VCaP (cell line): Measurements from ENCODE around the gene ERRFI1.
A peak's percentile ranks its signal among the peaks of the same experiment; 100 is the strongest.

Source experiments
- H3K27ac ChIP-seq: fragments of 450-650 bp; 2 replicates; pipeline ENCODE4 v1.5.1; 2017
- TF ChIP-seq, protein P1 (sequence below): fragments of 450-650 bp; conservative IDR thresholded peaks from 2 replicates; pipeline ENCODE4 v1.5.1; 2017; ENCODE audit warnings: mild to moderate bottlenecking, moderate library complexity

The ERRFI1 gene

DNA sequence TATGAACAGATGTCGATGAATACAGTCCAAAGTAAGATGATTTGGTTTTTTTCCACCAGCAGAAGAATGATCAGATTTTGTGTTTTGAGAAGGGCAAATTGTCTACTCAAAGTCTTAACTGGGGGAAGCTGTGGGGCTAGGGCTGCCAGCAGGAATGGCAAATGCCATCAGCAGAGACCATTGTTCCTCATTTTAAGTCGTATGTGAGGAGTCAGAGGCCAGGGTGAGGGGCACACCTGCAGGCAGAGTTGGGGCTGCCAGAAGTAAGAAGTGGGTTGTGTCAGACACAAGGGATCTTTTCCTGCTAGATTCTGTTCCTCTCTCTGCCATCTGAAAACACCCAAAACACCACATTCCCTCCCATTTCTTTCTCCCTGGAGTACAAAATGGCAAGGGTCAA lies 55.9 kb downstream of the ERRFI1 start:
- peak overlapping the region; percentile 80 for H3K27ac ChIP-seq
- TF ChIP-seq, protein P1, sequence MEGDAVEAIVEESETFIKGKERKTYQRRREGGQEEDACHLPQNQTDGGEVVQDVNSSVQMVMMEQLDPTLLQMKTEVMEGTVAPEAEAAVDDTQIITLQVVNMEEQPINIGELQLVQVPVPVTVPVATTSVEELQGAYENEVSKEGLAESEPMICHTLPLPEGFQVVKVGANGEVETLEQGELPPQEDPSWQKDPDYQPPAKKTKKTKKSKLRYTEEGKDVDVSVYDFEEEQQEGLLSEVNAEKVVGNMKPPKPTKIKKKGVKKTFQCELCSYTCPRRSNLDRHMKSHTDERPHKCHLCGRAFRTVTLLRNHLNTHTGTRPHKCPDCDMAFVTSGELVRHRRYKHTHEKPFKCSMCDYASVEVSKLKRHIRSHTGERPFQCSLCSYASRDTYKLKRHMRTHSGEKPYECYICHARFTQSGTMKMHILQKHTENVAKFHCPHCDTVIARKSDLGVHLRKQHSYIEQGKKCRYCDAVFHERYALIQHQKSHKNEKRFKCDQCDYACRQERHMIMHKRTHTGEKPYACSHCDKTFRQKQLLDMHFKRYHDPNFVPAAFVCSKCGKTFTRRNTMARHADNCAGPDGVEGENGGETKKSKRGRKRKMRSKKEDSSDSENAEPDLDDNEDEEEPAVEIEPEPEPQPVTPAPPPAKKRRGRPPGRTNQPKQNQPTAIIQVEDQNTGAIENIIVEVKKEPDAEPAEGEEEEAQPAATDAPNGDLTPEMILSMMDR, result no peak

DNA sequence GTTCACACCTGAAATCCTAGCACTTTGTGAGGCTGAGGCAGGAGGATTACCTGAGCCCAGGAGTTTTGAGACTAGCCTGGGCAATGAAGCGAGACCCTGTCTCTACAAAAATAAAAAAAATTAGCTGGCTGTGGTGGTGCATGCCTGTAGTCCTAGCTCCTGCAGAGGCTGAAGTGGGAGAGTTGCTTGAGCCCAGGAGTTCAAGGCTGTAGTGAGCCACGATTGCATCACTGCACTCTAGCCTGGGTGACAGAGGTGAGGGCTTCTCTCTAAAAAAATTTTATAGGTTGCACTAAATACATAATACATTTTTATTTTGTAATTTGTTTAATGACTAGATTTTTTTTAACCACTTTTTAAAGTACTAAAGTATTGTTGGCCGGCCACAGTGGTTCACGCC lies 58.5 kb downstream of the ERRFI1 start:
- H3K27ac ChIP-seq, result peak overlapping the region; percentile 80
- TF ChIP-seq, protein P1, result no peak

DNA sequence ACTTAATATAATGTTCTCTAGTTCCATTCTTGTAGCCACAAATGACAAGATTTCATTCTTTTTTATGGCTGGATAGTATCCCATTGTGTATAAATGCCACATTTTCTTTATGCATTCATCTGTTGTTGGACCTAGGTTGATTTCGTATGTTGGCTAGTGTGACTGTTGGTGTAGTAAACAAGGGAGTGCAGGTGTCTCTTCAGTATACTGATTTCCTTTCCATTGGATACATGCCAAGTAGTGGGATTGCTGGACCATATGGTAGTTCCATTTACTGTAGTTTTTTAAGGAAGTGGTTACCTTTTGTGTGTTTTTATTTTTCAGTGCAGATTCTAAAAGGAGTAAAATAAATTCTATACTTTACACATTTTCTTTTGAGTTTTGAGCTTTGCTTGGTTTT lies 58.9 kb downstream of the ERRFI1 start:
- H3K27ac ChIP-seq, result peak overlapping the region; percentile 80
- TF ChIP-seq, protein P1, result no peak

DNA sequence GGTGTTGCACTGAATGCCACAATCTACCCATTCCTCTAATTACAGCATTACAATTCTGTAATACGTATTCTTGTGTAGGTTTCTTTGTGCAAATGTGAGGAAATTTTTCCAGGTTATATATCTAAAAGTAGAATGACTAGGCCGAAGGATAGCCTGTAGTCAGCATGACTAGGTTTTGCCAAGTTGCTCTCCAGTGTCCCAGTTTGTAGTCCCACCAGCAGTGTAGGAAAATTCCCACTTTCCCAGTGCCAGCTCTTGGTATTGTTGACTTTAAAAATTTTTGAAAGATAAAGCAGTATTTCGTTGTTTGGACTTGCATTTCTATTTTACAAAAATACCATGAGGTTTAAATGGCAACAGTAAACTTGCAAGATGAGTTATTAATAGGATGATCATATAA lies 61.6 kb downstream of the ERRFI1 start:
- 0 out of 2 replicates have a peak overlapping the region, but pooled peaks have one; percentile 80 for H3K27ac ChIP-seq
- TF ChIP-seq, protein P1, result no peak

DNA sequence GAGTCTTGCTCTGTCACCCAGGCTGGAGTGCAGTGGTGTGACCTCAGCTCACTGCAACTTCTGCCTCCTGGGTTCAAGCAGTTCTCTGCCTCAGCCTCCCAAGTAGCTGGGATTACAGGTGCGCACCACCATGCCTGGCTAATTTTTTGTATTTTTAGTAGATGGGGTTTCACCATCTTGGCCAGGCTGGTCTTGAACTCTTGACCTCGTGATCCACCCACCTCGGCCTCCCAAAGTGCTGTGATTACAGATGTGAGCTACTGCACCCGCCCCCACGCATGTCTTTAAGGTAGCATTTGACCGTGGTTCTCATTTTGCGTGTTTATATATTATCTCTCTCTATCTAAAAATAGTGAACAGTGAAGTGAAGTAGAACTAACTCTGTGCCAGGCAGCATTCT lies 62.3 kb downstream of the ERRFI1 start:
- H3K27ac ChIP-seq, result peak overlapping the region; percentile 92; the same call in 1 of the 2 replicates

DNA sequence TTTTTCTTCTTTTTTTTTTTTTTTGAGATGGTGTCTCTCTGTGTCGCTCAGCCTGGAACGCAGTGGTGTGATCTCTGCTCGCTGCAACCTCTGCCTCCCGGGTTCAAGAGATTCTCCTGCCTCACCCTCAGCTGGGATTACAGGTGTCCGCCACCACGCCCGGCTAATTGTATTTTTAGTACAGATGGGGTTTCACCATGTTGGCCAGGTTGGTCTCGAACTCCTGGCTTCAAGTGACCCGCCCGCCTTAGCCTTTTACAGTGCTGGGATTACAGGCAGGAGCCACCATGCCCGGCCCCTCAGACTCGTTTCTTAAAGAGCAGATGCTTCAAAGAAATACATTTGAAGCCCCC lies 62.8 kb downstream of the ERRFI1 start:
- H3K27ac ChIP-seq, result peak overlapping the region; percentile 92; the same call in 1 of the 2 replicates

DNA sequence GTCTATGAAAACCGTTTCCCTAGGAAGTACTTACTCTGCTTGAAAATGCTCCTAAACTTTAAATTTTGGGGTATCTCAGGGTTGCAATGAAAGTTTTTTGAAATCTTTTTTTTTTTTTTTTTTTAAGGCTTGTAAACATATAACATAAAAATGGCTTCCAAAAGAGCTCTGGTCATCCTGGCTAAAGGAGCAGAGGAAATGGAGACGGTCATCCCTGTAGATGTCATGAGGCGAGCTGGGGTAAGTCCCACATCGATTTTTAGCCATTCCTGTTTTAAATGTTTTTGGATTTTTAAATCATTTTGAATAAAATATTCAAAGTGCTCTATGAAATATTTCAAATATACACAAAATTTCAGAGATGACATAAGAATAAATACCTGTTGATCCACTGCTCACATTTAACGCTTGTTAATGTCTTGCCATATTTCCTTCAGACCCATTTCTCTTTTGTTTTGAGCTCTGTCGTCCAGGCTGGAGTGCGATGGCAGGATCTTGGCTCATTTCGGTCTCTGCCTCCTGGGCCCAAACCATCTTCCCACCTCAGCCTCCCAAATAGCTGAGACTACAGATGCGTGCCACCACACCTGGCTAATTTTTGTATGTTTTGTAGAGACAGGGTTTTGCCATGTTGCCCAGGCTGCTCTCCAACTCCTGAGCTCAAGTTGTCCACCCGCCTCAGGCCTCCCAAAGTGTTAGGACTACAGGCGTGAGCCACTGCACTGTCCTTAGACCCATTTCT lies 63.3 kb downstream of the ERRFI1 start:
- peak overlapping the region; percentile 92 for H3K27ac ChIP-seq
- TF ChIP-seq, protein P1, result no peak

DNA sequence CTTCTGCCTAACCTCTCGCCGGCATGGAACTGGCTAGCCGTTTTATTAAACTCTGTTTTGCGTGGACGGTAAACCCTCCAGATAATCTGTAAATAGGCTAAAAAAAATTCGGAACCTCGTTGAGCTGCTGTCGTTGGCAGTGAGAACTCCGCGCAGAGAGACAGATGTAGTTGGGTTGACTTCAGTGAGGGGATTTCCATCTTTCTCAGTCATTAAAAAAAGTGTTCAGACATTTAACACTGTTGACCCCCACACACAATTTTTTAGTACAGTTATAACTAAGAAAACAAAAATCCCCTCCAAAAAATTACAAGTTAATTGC lies 64.1 kb downstream of the ERRFI1 start:
- TF ChIP-seq, protein P1, result no peak
- H3K27ac ChIP-seq, result peak overlapping the region; percentile 92
